PFSK-1 (cell line): ENCODE results near the gene PTRH1.

ENCODE experiments used
- POLR2AphosphoS5 ChIP-seq: IDR thresholded peaks from 2 replicates; pipeline ENCODE4 v1.6.1; 2012; ENCODE audit warnings: low read depth, mild to moderate bottlenecking, control low read depth, low read length, moderate library complexity
- REST ChIP-seq, 2 experiments: IDR thresholded peaks; 2 replicates each; pipeline versions ENCODE4 v1.6.1 to v1.8.0; 2011 to 2012; ENCODE audit warnings: low read depth in 2 of 2, low read length in 2 of 2, control low read depth in 1 of 2, inconsistent platforms in 1 of 2, mild to moderate bottlenecking in 1 of 2, moderate library complexity in 1 of 2; ENCODE audit not compliant: insufficient read depth in 1 of 2
- TAF1 ChIP-seq: IDR thresholded peaks from 2 replicates; pipeline ENCODE4 v1.6.1; 2012; ENCODE audit warnings: low read length, control low read depth, borderline replicate concordance; ENCODE audit not compliant: insufficient read depth

- TF ChIP-seq POLR2AphosphoS5: no peak
- no peak for TF ChIP-seq TAF1
- TF ChIP-seq REST (IDR thresholded peaks at IDR 0.05; ENCODE audit: insufficient read depth in 1 of 2, low read depth in 2 of 2, low read length in 2 of 2): peak; percentile 22 to 64; a peak in 1 of 4 replicates
Observed at GRCh38 chr9:127763918-127764384, 48.5 kb upstream of the PTRH1 start.
